HepG2 (cell line): ENCODE data around the gene CIDEA.

ENCODE experiments used
- FOXP1 ChIP-seq, 2 experiments: fragments of 450-650 bp in 1 of 2; IDR thresholded peaks; 2 replicates each; pipeline ENCODE4 v1.6.1; 2017 to 2018; ENCODE audit warnings: antibody characterized with exemption in 1 of 2
- SP2 ChIP-seq: sonication (generic); formaldehyde crosslinking; IDR thresholded peaks from 2 replicates; pipeline ENCODE4 v1.5.1; 2020; ENCODE audit warnings: mild to moderate bottlenecking, missing genetic modification reagents
- TF ChIP-seq, protein P1 (sequence below): sonication (generic); formaldehyde crosslinking; IDR thresholded peaks from 2 replicates; pipeline ENCODE4 v1.5.0; 2020; ENCODE audit warnings: mild to moderate bottlenecking, missing genetic modification reagents, moderate library complexity
- TF ChIP-seq, protein P2 (sequence below): sonication (generic); formaldehyde crosslinking; IDR thresholded peaks from 2 replicates; pipeline ENCODE4 v1.9.0; 2022; ENCODE audit warnings: missing genetic modification reagents, mild to moderate bottlenecking, borderline replicate concordance

DNA sequence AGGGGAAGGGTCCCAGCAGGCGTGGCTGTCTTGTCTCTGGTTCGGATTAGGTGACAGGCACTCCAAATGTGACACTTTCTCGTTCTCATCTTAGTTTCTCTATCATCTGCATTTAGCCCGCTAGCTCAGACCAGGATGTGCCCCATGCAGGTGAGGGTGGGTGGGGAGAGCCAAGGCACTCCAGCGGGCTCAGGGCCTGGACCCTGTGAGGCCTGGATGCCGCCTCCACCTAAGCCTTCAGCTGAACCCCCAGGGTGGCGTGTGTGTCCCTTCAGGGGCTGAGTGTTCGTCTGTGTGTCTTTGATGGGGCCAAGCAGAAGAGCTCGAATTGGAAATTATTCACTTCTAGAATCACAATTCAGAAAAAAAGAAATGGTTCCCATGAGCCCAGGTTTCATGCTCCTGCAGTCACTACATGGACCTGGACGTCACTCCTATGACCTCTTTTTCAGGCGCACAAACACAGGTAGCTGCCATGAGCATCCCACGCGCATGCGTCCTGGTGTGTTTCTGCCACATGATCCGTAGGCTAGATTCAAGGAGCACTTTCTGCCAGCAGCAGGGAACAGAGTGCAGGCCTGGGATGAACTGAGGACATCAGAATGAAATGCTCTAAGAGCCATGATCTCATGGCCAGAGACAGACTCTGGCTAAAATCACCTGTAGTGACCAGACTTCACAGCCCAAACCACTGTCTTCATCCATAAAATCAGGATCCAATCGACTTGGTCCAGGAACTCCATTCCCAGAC is 25.8 kb downstream of the CIDEA start:
- TF ChIP-seq SP2, result no peak
- TF ChIP-seq, protein P1, sequence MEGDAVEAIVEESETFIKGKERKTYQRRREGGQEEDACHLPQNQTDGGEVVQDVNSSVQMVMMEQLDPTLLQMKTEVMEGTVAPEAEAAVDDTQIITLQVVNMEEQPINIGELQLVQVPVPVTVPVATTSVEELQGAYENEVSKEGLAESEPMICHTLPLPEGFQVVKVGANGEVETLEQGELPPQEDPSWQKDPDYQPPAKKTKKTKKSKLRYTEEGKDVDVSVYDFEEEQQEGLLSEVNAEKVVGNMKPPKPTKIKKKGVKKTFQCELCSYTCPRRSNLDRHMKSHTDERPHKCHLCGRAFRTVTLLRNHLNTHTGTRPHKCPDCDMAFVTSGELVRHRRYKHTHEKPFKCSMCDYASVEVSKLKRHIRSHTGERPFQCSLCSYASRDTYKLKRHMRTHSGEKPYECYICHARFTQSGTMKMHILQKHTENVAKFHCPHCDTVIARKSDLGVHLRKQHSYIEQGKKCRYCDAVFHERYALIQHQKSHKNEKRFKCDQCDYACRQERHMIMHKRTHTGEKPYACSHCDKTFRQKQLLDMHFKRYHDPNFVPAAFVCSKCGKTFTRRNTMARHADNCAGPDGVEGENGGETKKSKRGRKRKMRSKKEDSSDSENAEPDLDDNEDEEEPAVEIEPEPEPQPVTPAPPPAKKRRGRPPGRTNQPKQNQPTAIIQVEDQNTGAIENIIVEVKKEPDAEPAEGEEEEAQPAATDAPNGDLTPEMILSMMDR (CRISPR knock-in tag), result no peak
- TF ChIP-seq, protein P2, sequence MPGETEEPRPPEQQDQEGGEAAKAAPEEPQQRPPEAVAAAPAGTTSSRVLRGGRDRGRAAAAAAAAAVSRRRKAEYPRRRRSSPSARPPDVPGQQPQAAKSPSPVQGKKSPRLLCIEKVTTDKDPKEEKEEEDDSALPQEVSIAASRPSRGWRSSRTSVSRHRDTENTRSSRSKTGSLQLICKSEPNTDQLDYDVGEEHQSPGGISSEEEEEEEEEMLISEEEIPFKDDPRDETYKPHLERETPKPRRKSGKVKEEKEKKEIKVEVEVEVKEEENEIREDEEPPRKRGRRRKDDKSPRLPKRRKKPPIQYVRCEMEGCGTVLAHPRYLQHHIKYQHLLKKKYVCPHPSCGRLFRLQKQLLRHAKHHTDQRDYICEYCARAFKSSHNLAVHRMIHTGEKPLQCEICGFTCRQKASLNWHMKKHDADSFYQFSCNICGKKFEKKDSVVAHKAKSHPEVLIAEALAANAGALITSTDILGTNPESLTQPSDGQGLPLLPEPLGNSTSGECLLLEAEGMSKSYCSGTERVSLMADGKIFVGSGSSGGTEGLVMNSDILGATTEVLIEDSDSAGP (CRISPR knock-in tag), result no peak
- TF ChIP-seq FOXP1 (IDR thresholded peaks at IDR 0.05), result no peak
- TF ChIP-seq FOXP1 (CRISPR knock-in tag; IDR thresholded peaks at IDR 0.05), result no peak
